C4-2B (cell line): ENCODE results near the gene NECTIN1.

Experiments
- H3K27ac ChIP-seq: fragments of 450-650 bp; 2 replicates; pipeline ENCODE4 v1.5.1; 2017
- ZFX ChIP-seq: fragments of 450-650 bp; IDR thresholded peaks from 2 replicates; pipeline ENCODE4 v1.6.1; 2017
- TF ChIP-seq, protein P1 (sequence below): fragments of 450-650 bp; conservative IDR thresholded peaks from 2 replicates; pipeline ENCODE4 v1.5.1; 2017; ENCODE audit warnings: mild to moderate bottlenecking

NECTIN1 gene

GRCh38 chr11:119592642-119593041 lies 136.4 kb downstream of the NECTIN1 start:
- no peak for TF ChIP-seq ZFX
- TF ChIP-seq, protein P1, sequence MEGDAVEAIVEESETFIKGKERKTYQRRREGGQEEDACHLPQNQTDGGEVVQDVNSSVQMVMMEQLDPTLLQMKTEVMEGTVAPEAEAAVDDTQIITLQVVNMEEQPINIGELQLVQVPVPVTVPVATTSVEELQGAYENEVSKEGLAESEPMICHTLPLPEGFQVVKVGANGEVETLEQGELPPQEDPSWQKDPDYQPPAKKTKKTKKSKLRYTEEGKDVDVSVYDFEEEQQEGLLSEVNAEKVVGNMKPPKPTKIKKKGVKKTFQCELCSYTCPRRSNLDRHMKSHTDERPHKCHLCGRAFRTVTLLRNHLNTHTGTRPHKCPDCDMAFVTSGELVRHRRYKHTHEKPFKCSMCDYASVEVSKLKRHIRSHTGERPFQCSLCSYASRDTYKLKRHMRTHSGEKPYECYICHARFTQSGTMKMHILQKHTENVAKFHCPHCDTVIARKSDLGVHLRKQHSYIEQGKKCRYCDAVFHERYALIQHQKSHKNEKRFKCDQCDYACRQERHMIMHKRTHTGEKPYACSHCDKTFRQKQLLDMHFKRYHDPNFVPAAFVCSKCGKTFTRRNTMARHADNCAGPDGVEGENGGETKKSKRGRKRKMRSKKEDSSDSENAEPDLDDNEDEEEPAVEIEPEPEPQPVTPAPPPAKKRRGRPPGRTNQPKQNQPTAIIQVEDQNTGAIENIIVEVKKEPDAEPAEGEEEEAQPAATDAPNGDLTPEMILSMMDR, result no peak

GRCh38 chr11:119591836-119592310 lies 137.1 kb downstream of the NECTIN1 start:
- peak overlapping the region; percentile 27 for H3K27ac ChIP-seq
- TF ChIP-seq, protein P1, result no peak
- TF ChIP-seq ZFX, result no peak

More at GRCh38 chr11:119592642-119593041, 136.4 kb downstream of the NECTIN1 start:
- peak overlapping the region; percentile 27 for H3K27ac ChIP-seq

DNA sequence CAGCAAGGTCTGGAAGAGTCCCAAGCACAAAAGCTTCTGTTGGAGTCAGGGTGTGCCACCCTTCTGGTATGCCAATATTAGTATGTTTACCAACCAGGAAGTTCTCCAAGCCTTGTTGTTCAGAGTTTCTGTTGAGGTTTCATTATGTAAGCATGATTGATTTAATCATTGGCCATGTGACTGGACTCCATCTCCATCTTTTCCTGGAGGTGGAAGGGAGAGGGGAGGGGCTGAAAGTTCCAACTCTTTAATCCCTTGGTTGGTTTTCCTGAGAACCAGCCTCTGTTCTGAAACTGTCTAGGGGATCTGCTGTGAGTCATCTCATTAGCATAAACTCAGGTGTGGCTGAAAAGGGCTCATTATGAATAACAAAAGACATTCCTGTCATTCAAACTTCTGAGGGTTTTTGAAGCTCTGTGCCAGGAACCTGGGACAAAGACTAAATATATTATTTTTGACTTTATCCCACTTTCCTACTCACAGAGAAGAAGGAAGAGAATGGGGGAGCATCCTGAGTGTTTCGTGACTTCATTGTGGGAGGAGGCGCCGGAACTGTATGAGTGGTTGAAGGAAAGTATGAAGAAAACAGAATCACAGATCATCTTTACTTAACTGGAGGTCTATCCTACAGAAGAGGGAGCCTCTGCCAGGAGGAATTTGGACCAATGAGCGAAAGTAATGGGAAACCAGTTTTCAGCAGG lies 138.2 kb downstream of the NECTIN1 start:
- no peak for TF ChIP-seq ZFX
- TF ChIP-seq, protein P1, result no peak
- peak overlapping the region; percentile 77; the same call in 1 of the 2 replicates for H3K27ac ChIP-seq

DNA sequence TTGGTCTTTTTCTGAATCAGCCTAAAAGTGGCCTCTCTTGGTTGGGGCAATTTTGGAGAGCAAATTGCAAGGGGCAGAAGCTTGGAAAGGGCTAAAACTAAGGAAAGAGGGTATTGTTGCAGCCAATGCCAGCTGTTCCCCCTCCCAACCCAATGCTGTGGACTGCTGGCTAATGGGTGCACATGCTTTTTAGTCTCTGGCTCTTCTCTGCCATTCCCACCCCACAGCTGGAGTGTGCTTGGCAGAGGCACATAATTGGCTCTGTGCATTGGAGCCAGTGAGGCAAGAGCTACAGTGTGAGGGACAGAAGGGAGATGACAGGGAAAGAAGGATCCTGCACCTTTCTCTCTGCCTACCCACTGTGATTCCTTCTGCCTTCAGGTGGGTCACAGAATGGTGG lies 140.0 kb downstream of the NECTIN1 start:
- no peak for TF ChIP-seq ZFX
- TF ChIP-seq, protein P1, result no peak
- H3K27ac ChIP-seq, result peak overlapping the region; percentile 77
